ENCODE data around the gene FOSB.

DNA sequence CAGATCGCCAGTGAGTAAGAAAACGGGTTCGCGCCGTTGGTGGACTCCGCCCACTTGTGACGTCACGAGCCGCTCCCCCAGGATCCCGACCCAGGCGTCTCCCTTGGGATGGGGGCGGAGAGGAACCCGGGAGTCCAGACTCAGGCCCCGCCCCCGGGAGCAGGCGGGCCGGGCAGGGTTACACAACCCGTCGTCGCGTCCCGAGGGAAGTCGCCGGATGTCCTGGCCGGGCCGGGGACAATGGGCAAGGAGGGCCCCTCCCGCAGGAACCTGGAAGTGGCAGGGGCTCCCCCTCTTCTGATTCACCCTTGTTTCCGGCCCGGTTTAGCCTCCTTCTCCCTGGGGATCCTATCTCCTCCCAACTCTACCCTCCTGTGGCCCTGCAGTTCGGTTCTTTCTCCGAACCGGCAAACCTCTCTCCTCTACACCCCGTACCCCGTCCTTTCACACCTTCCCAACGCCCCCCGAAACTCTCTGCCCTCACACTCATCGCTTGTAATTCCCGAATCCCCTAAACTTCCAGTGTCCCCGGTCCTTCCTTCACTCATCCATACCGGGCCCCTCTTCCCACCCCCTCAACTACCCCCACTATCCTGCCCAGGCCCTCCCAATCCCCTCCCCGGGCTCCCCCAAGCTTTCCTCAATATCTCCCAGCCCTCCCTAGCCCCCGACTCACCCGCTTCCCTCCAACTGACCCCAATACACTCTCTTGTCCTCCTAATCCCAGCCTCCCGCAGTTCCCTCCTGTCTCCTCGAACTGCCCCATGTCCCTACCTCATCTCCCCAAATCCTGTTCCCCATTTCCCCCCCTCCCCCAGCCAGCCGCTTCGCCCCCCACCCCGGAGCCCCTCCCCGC lies 24.1 kb upstream of the FOSB start:
- no peak for TF ChIP-seq SREBF2 (IDR thresholded peaks at IDR 0.05)
- no peak for TF ChIP-seq CTCF (IDR thresholded peaks at IDR 0.05)
